NCI-H1417 treated with DMSO at 0.1 percent for 48 hours (cell line): ENCODE results near the gene PTPA.
A peak's percentile ranks its signal among the peaks of the same experiment; 100 is the strongest.
"Not testable (repeated sequence)": the region's sequence is repeated elsewhere in the genome, so short reads cannot be mapped to it uniquely, and the experiment has no call there.

Source experiments
- DNase-seq: peaks from one replicate; lab custom pipeline; 2025; lab: John Stamatoyannopoulos, UW

Gene PTPA

DNA sequence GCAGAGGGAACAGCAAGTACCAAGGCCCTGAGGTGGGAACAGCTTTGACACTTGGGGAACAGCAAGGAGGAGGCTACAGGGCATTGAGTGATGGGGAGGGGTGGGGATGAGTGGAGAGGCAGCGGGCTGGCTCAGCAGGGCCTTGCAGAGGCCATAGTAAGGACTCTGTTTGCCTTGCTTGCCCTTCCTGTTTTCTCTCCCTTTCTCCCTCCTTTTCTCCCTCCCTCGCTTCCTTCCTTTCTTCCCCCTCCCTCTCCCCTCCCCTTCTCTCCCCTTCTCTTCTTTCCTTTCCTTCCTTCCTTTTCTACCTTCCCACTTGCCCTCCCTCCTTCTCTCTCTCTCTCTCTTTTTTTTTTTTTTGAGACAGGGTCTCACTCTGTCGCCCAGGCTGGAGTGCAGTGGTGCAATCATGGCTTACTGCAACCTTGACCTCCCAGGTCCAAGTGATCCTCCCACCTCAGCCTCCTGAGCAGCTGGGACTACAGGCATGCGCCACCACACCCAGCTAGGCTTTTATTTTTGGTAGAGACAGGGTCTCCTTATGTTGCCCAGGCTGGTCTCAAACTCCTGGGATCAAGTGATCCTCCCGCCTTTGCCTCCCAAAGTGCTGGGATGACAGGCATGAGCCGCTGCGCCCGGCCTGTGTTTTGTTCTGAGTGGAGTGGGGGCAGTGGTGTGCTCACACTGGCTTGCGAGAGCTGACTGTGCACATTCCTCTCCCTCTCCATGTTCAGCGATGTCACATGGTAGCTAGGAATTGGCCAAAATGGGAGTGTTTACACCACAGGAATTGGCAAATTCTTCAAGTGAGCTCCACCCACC, 49.7 kb downstream of the PTPA start:
- no peak for DNase-seq

DNA sequence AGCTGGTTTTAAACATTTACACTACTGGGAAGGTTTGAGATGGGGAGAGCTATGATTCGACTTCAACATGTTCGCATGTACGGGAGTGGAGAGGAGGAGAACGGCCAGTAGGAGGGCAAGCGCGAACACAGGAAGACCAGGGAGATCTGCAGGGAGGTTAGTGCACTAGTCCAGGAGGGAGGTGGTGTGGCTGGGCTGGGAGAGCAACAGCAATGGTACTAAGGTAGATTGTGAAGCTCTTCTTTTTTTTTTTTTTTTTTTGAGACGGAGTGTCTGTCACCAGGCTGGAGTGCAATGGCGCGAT, 50.3 kb downstream of the PTPA start:
- DNase-seq = no peak

DNA sequence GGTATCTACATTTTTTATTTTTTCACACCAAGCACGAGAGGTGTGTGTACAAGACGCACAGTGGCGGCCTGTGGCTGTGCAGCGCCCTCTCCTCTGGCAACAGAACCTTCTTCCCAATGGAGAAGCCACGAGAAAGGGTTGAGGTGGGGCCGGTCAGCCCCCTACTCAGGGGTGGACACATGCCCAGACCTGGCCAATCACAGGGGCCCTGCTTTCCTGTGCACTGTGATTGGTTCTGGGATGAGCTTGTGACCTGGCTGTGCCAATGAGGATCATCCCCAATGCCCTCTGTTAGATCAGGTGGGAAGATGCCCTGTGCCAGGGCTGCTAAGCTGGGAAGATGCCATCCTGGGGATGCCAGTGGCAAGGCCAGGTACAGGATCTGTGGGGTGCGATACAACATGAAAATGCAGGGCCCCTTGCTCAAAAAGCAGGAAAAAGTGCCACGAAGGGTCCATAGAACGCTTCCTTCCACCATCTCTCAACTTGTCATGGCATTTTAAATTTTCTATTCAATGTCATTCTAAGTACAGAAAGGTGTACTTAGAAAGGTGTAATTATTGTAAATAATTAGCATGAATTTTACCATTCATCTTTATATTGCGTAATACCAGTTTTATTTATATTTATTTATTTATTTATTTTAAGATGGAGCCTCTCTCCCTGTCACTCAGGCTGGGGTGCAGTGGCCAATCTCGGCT, 51.4 kb downstream of the PTPA start:
- DNase-seq = no peak

DNA sequence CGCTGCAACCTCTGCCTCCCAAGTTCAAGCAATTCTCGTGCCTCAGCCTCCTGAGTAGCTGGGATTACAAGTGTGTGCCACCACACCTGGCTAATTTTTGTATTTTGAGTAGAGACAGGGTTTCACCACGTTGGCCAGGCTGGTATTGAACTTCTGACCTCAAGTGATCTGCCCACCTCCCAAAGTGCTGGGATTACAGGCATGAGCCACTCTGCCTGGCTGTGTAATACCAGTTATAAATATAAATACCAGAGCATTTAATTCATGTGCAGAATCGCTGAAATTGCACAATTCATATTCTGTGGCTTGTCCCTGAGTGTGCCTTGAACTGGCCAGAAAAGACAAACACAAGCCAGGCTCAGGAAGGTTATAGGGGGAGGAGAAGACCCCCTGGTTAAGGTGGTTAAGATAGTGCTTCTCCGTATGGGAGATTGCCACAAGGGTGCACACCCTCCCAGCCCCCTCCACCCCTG, 52.0 kb downstream of the PTPA start:
- DNase-seq = not testable (repeated sequence)

DNA sequence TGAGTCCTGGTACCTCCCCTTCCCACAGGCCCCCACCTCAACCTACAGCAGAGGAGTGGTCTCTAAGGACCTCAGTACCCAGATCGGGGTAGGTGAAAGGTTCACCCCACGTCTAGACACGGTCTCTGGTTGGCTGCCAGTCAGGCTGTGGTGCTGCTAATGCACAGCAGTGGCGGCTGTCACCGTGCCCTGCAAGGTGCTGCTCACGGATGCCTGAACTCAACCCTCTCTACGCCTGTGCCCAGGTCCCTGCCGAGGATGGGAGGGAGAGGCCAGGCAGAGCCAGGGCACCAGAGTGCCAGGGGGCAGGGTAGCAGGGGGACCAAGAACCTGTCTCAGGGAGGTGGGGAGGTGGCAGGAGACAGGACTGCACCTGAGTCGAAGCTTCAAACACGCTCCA, 52.5 kb downstream of the PTPA start:
- DNase-seq = no peak

DNA sequence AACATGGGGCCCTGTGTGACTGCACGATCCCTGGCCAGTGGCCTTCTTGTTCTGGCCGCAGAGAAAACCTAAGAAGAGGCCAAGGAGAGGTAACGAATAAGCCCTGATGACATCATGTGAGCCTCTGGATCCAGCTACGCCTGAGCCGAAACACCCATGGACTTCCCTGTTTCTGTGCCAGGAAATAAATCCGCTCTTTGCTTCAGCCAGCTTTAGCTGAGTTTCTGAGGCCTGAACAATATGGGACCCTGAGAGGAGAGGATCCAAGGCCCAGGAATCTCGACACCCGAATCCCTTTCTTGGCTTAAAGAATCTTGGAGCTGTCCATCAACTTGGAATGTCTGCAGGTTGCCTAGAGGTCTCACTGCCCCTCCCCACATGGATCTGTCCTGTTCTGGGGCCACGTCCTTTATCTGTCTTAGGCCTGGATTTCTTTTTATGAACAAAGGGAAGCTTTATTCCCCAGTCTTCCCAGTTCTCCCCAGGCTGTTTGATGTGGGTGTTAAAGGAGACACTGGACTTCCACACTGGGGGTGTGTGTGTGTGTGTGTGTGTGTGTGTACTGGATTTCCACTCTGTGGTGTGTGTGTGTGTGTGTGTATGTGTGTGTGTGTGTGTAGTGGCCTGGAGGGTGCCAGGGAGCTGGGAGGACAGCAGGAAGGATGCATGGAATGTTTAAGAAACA, 53.2 kb downstream of the PTPA start:
- no peak for DNase-seq

DNA sequence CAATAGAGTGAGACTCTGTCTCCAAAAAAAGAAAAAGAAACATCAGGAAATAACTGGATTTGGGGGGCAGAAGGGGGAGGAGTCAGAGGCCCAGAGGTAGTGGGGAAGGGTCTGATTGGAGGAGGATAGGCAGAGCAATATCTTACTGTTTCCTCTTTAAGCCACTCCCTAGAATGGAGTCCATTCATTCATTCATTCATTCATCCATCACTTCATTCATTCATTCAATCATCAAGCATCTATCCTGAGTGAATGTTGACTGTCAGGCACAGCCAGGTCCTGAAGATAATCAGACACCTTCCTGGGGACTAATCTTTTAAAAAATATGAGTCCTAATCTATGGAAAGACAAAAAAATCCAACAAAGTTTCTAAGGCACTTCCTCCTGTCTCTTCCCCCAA, 54.0 kb downstream of the PTPA start:
- no peak for DNase-seq

DNA sequence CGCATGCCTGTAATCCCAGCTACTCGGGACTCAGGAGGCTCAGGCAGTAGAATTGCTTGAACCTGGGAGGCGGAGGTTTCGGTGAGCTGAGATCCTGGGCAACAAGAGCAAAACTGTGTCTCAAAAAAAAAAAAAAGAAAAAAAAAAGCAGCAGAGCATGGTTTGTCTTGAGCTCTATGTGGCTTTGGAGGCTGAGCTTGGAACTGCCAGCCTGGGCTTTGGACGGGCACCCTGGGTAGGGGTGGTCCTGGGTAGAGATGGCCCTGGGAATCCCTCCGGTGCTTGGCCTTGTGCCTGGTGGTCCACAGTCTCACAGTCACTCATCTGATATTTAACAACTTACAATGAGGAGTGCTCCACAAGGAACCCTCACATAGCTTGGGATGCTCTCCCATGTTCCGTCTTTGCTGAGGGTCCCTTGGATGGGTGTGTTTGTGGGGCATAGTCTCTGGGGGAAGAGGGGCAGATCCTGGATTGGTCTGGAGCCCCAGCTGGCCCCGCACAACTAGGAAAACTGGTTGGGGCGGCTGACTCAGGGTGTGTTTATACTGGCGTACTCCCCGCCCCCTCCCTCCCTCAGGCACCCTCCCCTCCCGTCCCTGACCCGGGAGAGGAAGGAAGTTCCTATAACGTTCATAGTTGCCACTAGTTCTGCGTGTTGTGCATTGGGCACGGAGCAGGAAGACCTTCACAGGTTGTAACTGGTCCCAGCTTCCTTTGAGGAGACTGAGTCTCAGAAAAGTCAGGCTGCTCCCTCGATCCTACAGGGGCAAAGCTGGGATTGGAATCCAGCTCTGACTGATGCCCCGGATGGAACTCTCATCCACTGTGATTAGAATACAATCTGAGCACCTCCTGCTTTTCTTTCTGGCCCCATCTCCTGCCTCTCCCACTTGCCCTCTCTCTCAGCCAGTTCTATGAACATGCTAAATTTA, 55.7 kb downstream of the PTPA start:
- DNase-seq = peak; percentile 33

DNA sequence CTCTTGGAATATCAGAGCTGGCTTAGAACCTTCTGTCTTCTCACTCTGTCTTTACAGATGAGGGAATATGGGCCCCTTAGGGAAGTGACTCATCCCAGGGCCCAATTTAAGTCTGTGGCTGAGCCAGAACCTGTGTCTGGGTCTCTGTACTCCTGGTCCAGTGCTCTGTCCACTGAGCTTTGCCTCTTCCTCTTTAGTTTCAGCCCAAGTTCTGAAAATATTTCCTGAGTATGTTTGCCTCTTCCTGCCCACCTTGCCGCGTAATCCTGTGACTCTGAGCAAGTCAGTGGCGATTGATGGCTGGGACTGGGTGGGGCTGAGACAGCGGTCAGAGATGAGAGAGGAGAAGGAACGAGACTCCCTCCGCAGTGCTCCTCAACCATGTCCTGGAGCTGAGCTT, 59.0 kb downstream of the PTPA start:
- no peak for DNase-seq

DNA sequence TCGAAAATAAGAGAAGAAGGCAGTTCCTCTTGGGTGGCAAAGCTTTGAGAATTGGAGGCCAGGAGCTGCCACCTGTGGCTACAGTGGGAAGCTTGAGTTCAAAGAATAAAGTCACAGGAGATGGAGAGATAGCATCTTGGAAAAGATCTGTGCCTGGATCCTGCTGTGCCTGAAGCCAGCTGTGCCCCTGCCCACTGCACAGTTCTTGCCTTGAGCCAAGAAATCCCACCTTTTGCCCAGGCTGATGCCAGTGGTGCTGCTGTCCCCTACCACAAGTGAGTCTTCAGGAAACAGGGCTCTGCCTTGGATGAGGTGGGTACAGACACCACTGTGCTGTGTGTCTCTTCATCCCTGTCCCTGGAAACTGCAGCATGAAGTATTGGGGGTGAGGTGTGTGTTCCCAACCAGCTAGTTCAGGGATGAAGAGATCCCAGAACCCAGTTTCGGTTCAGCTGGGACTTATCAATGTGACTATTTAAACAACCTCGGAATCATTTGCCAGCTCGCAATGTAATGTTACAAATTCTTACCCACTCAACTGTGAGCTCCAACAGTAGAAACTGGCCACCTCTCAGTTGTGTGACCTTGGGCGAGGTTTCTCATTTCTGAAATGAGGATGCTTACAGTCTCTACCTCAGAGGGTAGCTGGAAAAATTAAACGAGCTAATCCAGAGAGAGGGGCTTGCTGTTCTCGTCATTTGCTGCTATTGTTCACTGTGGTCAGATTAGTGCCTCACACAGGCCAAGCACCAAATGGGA, 61.0 kb downstream of the PTPA start:
- DNase-seq = no peak

DNA sequence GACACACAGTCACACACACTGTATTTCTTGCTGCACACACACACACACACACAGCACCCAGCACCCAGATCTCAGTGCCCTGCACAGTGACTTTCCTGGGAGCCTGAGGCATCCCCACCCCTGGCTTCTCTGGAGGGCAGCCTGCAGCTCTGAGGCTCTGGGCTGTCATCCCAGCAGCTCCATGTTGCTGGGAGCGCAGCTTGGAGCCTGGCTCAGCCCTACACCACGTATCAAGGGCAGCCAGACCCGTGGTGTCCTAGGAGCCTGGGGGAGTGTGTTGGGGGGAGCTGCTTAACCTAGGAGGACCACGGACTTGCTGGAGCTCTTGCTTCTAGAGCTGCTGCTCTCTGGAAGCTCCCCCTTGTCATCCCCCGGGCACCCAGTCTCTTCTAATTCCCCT, 61.6 kb downstream of the PTPA start:
- DNase-seq = no peak

DNA sequence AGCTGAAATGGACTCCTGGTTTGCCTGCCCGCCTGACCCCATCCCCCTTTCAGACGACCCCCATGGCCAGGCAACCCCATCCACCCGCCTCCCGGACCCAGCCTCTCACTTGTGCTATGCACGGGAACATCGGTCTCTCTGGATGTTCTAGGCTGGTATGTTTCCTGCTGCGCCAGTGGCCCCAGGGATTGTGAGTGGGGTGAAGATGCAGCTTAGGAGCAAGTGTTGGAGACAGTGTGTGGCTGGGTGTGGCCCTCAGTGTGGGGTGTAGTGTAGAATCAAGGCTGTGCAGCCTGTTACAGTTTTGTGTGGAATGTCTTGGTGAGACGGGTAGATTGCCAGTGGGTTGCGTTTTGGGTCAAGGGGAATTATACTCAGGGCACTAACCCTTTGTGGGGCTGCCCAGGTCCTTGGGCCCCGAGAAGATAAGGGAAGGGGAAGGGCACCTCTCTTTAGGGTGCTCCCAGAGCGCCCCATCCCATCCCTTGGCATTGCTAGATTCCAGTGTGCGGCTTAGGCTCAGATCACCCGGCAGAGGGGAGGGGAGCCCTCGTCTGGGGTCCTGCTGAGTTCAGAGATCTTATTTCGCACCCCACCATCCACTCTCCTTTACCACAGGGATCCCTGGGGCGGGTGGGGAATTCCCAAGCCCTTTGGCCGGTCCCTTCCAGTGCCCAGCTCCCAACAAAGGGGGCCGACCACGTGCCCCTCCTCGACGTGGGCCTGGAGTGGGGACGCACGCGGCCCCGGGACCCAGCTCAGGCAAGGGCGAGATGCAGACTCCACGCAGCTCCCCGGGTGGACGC, 62.3 kb downstream of the PTPA start:
- no peak for DNase-seq

DNA sequence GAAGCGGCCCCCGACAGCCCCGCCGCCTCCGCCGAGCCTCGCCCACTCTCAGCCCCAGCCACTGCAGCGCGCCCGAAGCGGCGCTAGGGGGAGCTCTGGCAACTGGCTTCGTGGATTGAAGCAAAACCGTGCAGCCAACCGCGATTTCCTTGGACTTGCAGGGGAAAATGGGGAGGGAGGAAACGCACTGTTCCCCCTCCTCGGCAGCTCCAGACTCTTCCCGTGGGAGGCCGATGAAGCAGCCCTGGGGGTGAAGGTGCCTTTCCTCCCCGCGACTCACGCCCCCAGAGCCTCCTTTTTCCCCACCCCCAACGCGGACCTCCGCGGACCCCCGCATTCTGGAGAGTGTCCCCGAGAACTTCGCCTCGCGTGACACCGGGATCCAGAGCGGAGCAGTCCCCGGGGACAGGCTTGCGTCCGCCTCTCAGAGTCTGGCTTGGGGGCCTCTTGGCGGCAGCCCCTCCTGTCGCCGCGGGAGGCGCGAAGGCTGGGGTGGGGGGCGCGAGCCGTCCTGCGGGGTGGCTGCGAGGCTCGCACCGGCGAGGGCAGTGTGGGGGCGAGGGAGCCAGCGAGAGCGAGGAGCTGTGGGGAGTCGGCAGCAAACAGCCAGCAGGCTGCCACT, 63.0 kb downstream of the PTPA start:
- peak; percentile 31 for DNase-seq

DNA sequence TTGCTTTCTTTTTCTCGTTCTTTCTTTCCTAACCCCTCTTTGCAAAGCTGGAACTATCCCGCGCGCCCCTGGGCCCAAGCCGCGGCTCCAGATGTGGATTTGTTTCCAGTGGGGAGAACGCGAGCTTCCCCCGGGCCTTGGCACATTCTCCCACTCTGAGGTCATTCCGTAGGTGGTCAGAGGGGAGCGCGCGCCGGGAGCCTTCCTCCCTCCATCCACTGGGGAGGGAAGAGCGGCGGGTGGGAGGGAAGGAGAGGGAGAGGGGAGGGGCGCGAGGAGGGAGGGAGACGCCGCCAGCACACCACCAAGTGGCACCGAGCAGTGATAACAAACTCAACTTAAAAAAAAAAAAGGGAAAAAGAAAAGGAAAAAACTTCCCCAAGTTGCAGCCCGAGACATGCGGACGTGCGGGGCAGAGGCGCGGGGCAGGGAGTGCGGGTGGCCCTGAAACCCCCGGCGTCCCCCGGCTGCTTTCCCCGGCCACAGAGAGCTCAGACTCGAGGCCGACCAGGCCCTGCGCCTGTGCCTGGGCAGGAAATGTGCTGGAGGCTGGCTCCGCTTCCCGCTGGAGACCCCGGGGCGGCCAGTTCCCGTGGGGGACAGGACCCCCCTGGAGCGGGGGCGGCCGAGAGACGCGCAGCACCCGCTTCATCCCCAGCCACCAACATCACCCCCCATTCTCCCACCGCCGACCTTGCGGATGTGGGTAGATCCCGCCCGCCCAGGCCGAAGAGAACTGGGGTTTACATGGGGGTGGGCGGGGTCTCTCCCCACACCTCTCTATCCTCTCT, 63.7 kb downstream of the PTPA start:
- DNase-seq = no peak

DNA sequence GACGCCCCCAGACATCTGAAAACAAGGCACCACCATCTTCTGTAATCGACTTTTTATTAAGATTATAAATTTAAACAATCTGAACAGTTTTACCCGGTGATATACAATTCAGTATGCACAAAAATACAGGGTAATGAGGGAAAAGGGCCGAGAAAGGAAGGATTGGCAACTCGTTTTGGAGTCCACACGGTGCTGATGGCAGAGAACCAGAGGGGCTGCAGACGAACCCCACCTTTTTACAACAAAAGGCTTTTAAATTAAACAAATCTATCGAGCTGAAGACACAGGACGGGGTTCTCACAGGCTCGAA, 64.3 kb downstream of the PTPA start:
- no peak for DNase-seq

DNA sequence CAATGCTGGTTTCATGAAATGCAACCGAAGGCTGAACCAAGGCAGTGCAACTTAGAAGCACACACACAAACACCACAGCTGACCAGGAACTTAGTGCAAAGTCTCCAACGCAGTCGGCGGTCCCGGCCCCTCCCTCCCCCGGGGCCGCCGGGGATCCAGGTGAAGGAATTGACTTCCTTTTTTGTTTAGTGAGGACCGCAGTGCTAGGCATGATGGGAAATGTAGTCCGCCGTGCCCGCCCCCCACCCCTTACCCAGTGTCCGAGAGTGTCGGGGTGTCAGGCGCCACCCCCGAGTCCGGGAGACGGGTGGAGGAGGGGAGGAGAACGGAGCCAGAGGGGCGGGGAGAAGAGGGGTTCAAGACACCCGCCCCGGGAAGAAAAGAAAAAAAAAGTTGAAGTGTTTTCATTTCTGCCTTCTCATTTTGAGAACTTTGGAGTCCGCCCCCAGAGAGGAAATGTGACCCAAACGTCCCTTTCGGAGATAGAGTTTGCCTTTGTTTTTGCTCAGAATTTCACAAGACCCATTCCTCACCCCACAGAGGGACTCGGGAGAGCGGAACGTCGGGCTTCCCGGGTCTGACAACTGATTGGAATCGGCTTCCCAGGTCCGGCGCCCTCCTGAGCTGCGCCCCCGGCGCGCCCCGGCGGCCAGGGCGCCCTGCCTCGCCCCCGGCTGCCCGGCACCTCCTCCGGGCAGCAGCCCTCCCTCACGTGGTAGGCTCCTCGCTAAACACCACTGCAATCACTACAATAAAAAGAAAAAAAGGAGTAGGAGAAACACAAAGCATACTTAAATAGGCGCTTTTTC, 64.8 kb downstream of the PTPA start:
- no peak for DNase-seq

DNA sequence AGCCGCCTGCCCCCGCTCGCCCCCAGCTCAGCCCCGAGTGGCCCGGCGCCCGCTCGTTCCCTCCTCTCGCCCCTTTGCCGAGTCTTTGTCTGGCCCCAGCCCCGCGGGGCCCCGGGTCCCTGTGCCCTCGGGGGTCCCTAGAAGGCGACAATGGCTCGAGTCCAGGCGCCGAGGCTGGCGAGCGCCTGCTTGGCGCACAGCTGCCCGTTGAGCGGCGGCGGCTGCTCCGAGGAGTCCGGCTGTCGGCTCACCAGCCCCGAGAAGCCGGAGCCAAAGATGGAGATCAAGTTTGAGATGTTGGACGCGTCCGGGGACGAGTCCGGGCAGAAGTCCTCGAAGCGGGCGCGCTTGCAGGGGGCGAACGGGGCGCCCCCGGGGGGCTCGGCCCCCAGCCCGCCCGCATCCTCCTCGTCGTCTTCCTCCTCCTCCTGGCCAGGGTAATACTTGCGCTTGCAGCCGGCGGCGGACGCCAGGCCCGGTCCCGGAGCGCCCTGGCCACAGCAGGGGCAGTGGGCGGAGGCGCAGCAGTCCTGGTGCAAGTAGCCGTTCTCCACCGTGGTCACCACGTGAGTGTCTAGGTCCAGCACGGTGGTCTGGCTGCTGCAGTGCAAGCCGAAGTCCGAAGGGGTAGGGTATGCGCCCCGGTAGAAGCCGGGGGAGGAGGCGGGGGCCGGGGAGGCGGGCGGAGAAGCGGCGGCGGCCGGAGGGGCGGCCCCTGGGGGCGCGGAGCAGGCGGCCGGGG, 65.7 kb downstream of the PTPA start:
- DNase-seq = no peak

DNA sequence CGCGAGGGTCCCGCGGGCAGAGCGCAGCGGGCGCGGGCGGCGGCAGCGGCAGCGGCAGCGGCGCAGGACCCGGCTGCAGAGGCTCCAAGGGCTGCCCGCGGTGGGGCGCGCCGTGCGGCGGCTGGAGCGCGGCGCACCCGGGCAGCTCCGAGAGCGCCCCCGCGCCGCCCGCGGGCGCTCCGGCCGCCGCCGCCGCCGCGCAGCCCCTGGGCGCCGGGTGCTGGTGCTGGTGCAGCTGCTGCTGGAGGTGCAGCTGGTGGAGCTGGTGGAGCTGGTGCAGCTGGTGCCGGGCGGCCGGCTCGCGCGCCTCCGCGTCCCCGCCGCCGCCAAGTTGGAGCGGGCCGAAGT, 66.2 kb downstream of the PTPA start:
- DNase-seq = no peak
